HCT116 (cell line): Measurements from ENCODE around the gene IRS1. TPM values are rescaled to one million over a fixed set of nuclear protein-coding genes. Genes with fewer than 3 reads are reported as not detected.

Experiments used
- ATAC-seq: fragments of 200-7000 bp; cut with Tn5 transposase; 2 replicates; pipeline ENCODE4 v1.9.1; 2020; ENCODE audit warnings: mild to moderate bottlenecking, moderate library complexity
- BruUV-seq: library from RNA; stranded (reverse); fragments of 400-500 nt; replicated peaks from 2 replicates; lab custom pipeline; 2021; lab: Mats Ljungman, UMichigan
- CTCF ChIA-PET: fragments of 300-600 bp; sonication (Branson Sonifier 250); formaldehyde crosslinking; loops from one replicate; lab custom pipeline; 2021; ENCODE audit warnings: antibody characterized with exemption; lab: Charles Lee
- POLR2A ChIA-PET: fragments of 300-600, 350-600 bp; sonication (Branson Sonifier 250); formaldehyde crosslinking; loops from one replicate; lab custom pipeline; 2021; ENCODE audit warnings: antibody characterized with exemption; lab: Charles Lee
- RAD21 ChIA-PET, 2 experiments: fragments of 300-600 bp; sonication (Branson Sonifier 250); formaldehyde crosslinking; loops; one replicate each; lab custom pipeline; 2023; ENCODE audit warnings: low total read pairs in 2 of 2; ENCODE audit not compliant: uncharacterized antibody in 2 of 2, unreplicated experiment in 2 of 2, low non-redundant PET in 1 of 2; lab: Charles Lee
- DNase-seq: peaks from one replicate; pipeline ENCODE4 v3.0.0-alpha.2; 2010; ENCODE audit warnings: low read depth, low spot score
- H2AFZ ChIP-seq: fragments of 200-600 bp; shearing (Covaris generic), sonication (generic); 2 replicates; pipeline ENCODE4 v1.6.1; 2017; ENCODE audit warnings: low read depth, mixed run types, mixed read lengths, antibody characterized with exemption, low read length; ENCODE audit not compliant: poor library complexity, severe bottlenecking
- H3K27ac ChIP-seq: 2 replicates; pipeline ENCODE4 v1.5.1; 2012; ENCODE audit warnings: low read depth, low read length
- H3K27me3 ChIP-seq: fragments of 200-600 bp; sonication (generic); 2 replicates; pipeline ENCODE4 v1.6.1; 2016; ENCODE audit warnings: mixed run types, low read length, mixed read lengths; ENCODE audit not compliant: insufficient read depth
- H3K36me3 ChIP-seq, 2 experiments: fragments of 200-500 bp in 1 of 2; fragments of 200-600 bp in 1 of 2; sonication (Bioruptor generic) in 1 of 2; sonication (generic) in 1 of 2; 2 replicates each; pipeline versions ENCODE4 v1.5.1 to v1.6.1; 2014 to 2016; ENCODE audit warnings: low read length in 2 of 2, inconsistent platforms in 1 of 2, mixed read lengths in 1 of 2, mixed run types in 1 of 2; ENCODE audit not compliant: insufficient read depth in 2 of 2, control insufficient read depth in 1 of 2
- H3K4me1 ChIP-seq, 2 experiments: fragments of 200-600 bp in 1 of 2; sonication (generic) in 1 of 2; 2 replicates each; pipeline versions ENCODE4 v1.5.1 to v1.6.1; 2012 to 2017; ENCODE audit warnings: low read length in 2 of 2, inconsistent platforms in 1 of 2, mild to moderate bottlenecking in 1 of 2, mixed read lengths in 1 of 2, mixed run types in 1 of 2, moderate library complexity in 1 of 2; ENCODE audit not compliant: insufficient read depth in 2 of 2, control insufficient read depth in 1 of 2
- H3K4me2 ChIP-seq: fragments of 200-600 bp; sonication (generic); 2 replicates; pipeline ENCODE4 v1.6.1; 2017; ENCODE audit warnings: mixed run types, low read length, mixed read lengths
- H3K4me3 ChIP-seq, 2 experiments: fragments of 200-600 bp in 1 of 2; sonication (generic) in 1 of 2; replicated peaks in 1 of 2; 2 replicates each; pipeline ENCODE4 v1.5.1; 2011 to 2016; ENCODE audit warnings: low read length in 2 of 2, control low read depth in 1 of 2, low read depth in 1 of 2, mild to moderate bottlenecking in 1 of 2, mixed read lengths in 1 of 2, mixed run types in 1 of 2
- H3K79me2 ChIP-seq: fragments of 200-600 bp; sonication (generic); 2 replicates; pipeline ENCODE4 v1.6.1; 2017; ENCODE audit warnings: mild to moderate bottlenecking, mixed run types, low read length, moderate library complexity, mixed read lengths; ENCODE audit not compliant: insufficient read depth
- H3K9ac ChIP-seq: fragments of 200-600 bp; sonication (generic); 2 replicates; pipeline ENCODE4 v1.6.1; 2016; ENCODE audit warnings: low read length, mixed read lengths
- H3K9me2 ChIP-seq: fragments of 200-600 bp; sonication (generic), shearing (Covaris generic); 2 replicates; pipeline ENCODE4 v1.6.1; 2017; ENCODE audit warnings: mixed run types, mild to moderate bottlenecking, moderate library complexity; ENCODE audit not compliant: insufficient read depth
- H3K9me3 ChIP-seq, 2 experiments: fragments of 200-500 bp in 1 of 2; fragments of 200-600 bp in 1 of 2; sonication (Bioruptor generic) in 1 of 2; sonication (generic) in 1 of 2; 2 replicates each; pipeline ENCODE4 v1.6.1; 2014 to 2017; ENCODE audit warnings: low read length in 2 of 2, mixed read lengths in 2 of 2, inconsistent platforms in 1 of 2, low read depth in 1 of 2, mild to moderate bottlenecking in 1 of 2, mixed run types in 1 of 2, moderate library complexity in 1 of 2; ENCODE audit not compliant: control insufficient read depth in 1 of 2, insufficient read depth in 1 of 2
- H4K20me1 ChIP-seq: fragments of 200-600 bp; sonication (generic), shearing (Covaris generic); 2 replicates; pipeline ENCODE4 v1.6.1; 2017; ENCODE audit warnings: mixed run types, mild to moderate bottlenecking, moderate library complexity; ENCODE audit not compliant: insufficient read depth
- ATF3 ChIP-seq: IDR thresholded peaks from 2 replicates; pipeline ENCODE4 v1.6.1; 2012
- CBX3 ChIP-seq: IDR thresholded peaks from 2 replicates; pipeline ENCODE4 v1.6.1; 2012; ENCODE audit warnings: low read depth
- CTCF ChIP-seq, 3 experiments: fragments of 200-600 bp in 1 of 3; sonication (generic) in 1 of 3; IDR thresholded peaks in 2 of 3; conservative IDR thresholded peaks in 1 of 3; 2 replicates each; pipeline ENCODE4 v1.5.1; 2012 to 2017; ENCODE audit warnings: low read depth in 2 of 3, low read length in 2 of 3, antibody characterized with exemption in 1 of 3, borderline replicate concordance in 1 of 3, control low read depth in 1 of 3, mild to moderate bottlenecking in 1 of 3, mixed read lengths in 1 of 3, mixed run types in 1 of 3, moderate library complexity in 1 of 3; ENCODE audit not compliant: insufficient read depth in 1 of 3
- EGR1 ChIP-seq: IDR thresholded peaks from 2 replicates; pipeline ENCODE4 v1.6.1; 2012; ENCODE audit warnings: low read depth
- ELF1 ChIP-seq: IDR thresholded peaks from 2 replicates; pipeline ENCODE4 v1.6.1; 2012; ENCODE audit warnings: low read depth, borderline replicate concordance
- EZH2 ChIP-seq: fragments of 200-600 bp; sonication (generic); IDR thresholded peaks from 2 replicates; pipeline ENCODE4 v1.6.1; 2017; ENCODE audit warnings: antibody characterized with exemption, mixed run types
- JUND ChIP-seq: IDR thresholded peaks from 2 replicates; pipeline ENCODE4 v1.6.1; 2012
- POLR2A ChIP-seq: IDR thresholded peaks from 2 replicates; pipeline ENCODE4 v1.7.0; 2011; ENCODE audit warnings: borderline replicate concordance; ENCODE audit not compliant: insufficient read depth, insufficient read length; ENCODE audit errors: extremely low read depth
- POLR2AphosphoS5 ChIP-seq: IDR thresholded peaks from 2 replicates; pipeline ENCODE4 v1.6.1; 2011; ENCODE audit warnings: mild to moderate bottlenecking, low read depth, low read length, moderate library complexity
- RAD21 ChIP-seq: IDR thresholded peaks from 2 replicates; pipeline ENCODE4 v1.6.1; 2012; ENCODE audit warnings: low read depth, mild to moderate bottlenecking
- SP1 ChIP-seq: IDR thresholded peaks from 2 replicates; pipeline ENCODE4 v1.6.1; 2012; ENCODE audit warnings: low read depth
- SRF ChIP-seq: IDR thresholded peaks from 2 replicates; pipeline ENCODE4 v1.6.1; 2012; ENCODE audit warnings: low read depth
- YY1 ChIP-seq: IDR thresholded peaks from 2 replicates; pipeline ENCODE4 v1.6.1; 2011; ENCODE audit warnings: low read length, low read depth, moderate library complexity, mild to moderate bottlenecking; ENCODE audit not compliant: insufficient replicate concordance; ENCODE audit errors: extremely low read depth
- ZBTB33 ChIP-seq: IDR thresholded peaks from 2 replicates; pipeline ENCODE4 v1.6.1; 2011; ENCODE audit warnings: mild to moderate bottlenecking, low read length, moderate library complexity; ENCODE audit not compliant: insufficient replicate concordance; ENCODE audit errors: extremely low read depth
- ZFX ChIP-seq: fragments of 450-650 bp; IDR thresholded peaks from 2 replicates; pipeline ENCODE4 v1.6.1; 2017
- ZNF274 ChIP-seq: fragments of 200-500 bp; sonication (Bioruptor generic); IDR thresholded peaks from 2 replicates; pipeline ENCODE4 v1.6.1; 2014; ENCODE audit warnings: mild to moderate bottlenecking, low read depth, low read length, inconsistent platforms
- intact Hi-C: fragments of 100-400 bp; cut with micrococcal nuclease; formaldehyde crosslinking; loops from 2 replicates; pipeline ENCODE4 v1.10.0; 2022
- total RNA-seq: library from RNA; stranded (reverse); gene quantifications from one replicate; pipeline ENCODE4 v1.2.1, GENCODE V29; 2021; ENCODE audit not compliant: unreplicated experiment

IRS1 gene
- total RNA-seq, 1 experiment from 2014 or later = 88.8 TPM

GRCh38 chr2:226705133-226705886 lies 94.3 kb downstream of the IRS1 start:
- Histone ChIP-seq H3K27me3 (no peaks in the 10 kb centered on the region), H4K20me1 (no peaks in the 10 kb centered on the region), H3K4me3 (no peak overlapping the region), H3K9ac (no peak overlapping the region), H3K4me2 (no peak overlapping the region), H3K4me1 (peaks cover 36 to 38% of the 10 kb centered on the region in 2 experiments), H3K27ac (peak overlapping the region; percentile 18; the same call in 1 of the 2 replicates), H2AFZ (no peak overlapping the region), H3K9me2 (no peaks in the 10 kb centered on the region), H3K79me2 (no peaks in the 10 kb centered on the region), H3K36me3 (no peaks in the 10 kb centered on the region), H3K9me3 (no peaks in the 10 kb centered on the region)
- DNase-seq = no peak
- intact Hi-C loops = no loop called here
- no TSS peak for BruUV-seq
- ChIA-PET POLR2A (no interaction called here), RAD21 (no interaction called here), CTCF (no interaction called here)
- no peak for TF ChIP-seq YY1
- TF ChIP-seq ATF3 = no peak
- TF ChIP-seq JUND = peak; percentile 24; the same call in 1 of the 2 replicates
- ATAC-seq = no peak

GRCh38 chr2:226703514-226703913 lies 96.1 kb downstream of the IRS1 start:
- H3K27ac ChIP-seq = peak overlapping the region; percentile 52; the same call in 1 of the 2 replicates
- peak overlapping the region; percentile 56 for H3K4me2 ChIP-seq
- no peaks in the 10 kb centered on the region for H3K9me2 ChIP-seq
- 0 out of 4 replicates have a peak overlapping the region, but pooled peaks of 1 of the 2 experiments have one; percentile 5 for H3K4me3 ChIP-seq
- ChIA-PET POLR2A (no interaction called here), RAD21 (no interaction called here), CTCF (no interaction called here)
- no peaks in the 10 kb centered on the region for H4K20me1 ChIP-seq
- H3K79me2 ChIP-seq = no peaks in the 10 kb centered on the region
- no peaks in the 10 kb centered on the region for H3K36me3 ChIP-seq
- no peaks in the 10 kb centered on the region for H3K27me3 ChIP-seq
- peak overlapping the region; percentile 92 for H2AFZ ChIP-seq
- no peaks in the 10 kb centered on the region for H3K9me3 ChIP-seq
- no TSS peak for BruUV-seq
- H3K4me1 ChIP-seq = peaks cover 41 to 47% of the 10 kb centered on the region in 2 experiments
- intact Hi-C loops = no loop called here
- H3K9ac ChIP-seq = peak overlapping the region; percentile 35
- no peak for DNase-seq
- ATAC-seq = no peak
- no peak for TF ChIP-seq ZBTB33
- no peak for TF ChIP-seq ELF1
- no peak for TF ChIP-seq POLR2AphosphoS5
- TF ChIP-seq ZNF274 = no peak
- TF ChIP-seq CBX3 = no peak
- TF ChIP-seq EGR1 = no peak
- no peak for TF ChIP-seq SP1
- TF ChIP-seq RAD21 = no peak
- no peak for TF ChIP-seq POLR2A
- no peak for TF ChIP-seq JUND
- TF ChIP-seq CTCF (IDR thresholded peaks at IDR 0.05 in 2 of 3, conservative IDR thresholded peaks at IDR 0.05 in 1 of 3; ENCODE audit: borderline replicate concordance in 1 of 3, insufficient read depth in 1 of 3, low read depth in 2 of 3, low read length in 2 of 3) = no peak
- TF ChIP-seq ZFX = no peak
- no peak for TF ChIP-seq SRF
- no peak for TF ChIP-seq EZH2
